Stimulated activated CD4-positive, alpha-beta T cell treated with anti-CD3 and anti-CD28 coated beads, Interleukin-4, amount 100 ng/mL, for 24 hours (primary cell): ENCODE results near the gene CYSRT1.

ENCODE experiments used
- DNase-seq: peaks from one replicate; pipeline ENCODE4 v3.0.0-alpha.2; 2020

The CYSRT1 gene

DNA sequence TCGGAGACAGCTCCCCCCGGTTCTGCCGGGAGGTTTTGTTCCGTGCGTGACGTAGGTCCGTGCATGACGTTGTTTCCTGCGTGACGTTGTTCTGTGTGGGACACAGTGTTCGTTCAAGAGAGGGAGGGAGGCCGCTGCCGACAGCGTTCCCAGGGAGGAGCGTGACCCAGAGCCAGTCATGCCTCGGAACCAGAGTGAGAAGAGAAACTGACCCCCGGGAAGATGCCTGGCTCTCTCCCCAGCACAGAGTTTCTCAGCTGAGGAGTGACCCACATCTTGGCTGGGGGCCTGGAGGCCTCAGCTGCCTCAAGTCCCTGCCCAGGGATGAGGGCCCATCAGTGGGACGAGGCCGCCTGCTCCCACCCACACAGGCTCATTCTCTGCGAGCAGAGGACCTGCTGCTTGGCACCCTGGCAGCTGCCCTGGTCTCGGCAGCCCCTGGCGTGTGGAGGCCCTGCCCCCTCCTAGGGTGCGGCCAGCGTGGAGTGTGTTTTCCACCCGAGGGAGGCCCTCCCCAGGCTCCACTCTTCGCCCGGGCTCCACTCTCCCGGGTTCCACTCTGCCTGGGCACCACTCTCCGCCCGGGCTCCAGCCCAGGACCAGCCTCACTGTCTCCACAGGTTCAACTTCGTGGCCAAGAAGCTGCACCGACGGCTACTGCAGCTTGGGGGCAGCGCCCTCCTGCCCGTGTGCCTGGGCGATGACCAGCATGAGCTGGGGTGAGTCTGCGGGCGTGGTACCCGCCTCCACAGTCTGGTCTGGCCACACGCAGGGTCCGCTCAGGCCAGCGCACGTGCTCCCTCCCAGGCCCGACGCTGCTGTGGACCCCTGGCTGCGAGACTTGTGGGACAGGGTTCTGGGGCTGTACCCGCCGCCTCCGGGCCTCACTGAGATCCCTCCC is 11.6 kb upstream of the CYSRT1 start:
- no peak for DNase-seq

- DNase-seq = no peak
Observed at GRCh38 chr9:137214620-137215019, 10.4 kb upstream of the CYSRT1 start.

- no peak for DNase-seq
Observed at GRCh38 chr9:137215196-137215986, 9.6 kb upstream of the CYSRT1 start.

- DNase-seq = no peak
Observed at GRCh38 chr9:137216188-137216965, 8.6 kb upstream of the CYSRT1 start.

DNA sequence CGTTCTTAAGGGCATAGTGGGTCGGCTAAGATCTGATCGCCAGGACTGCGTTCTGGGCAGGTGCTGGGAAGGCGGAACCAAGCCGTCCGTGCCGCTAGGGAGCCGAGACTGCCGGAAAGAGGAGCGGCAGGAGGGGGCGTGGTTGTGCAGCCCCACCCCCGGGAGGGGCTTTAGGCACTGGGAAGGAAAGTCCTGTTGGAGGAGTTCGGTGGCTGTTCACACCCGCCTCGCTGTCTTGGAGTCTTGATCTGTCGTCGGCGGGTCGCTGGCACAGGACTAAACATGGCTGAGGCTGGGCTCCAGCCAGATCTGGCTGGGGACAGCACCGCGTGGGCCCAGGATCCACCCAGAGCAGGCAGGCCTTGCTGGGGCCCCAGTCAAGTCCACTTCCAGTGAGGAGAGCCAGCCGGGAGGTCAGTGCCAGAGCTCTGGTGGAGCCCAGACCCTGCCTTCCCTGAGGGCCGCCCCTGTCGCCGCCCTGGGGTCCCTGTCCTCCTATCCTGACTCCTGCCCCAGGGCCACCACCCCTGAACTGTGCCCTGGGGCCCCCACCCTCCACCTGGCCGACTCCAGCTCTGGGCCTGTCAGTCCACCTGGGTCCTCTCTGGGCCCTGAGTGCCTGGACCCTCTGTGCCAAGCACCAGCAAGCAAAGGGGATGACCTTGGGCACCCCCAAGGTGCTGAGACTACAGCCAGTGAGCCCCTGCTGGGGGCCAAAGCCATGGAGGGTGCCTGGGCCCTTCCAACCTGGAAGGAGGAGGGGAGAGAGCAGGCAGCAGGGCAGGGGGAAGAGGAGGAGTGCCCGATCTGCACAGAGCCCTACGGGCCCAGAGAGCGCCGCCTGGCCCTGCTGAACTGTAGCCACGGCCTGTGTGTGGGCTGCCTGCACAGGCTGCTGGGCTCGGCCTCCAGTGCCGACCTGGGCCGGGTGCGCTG is 7.4 kb upstream of the CYSRT1 start:
- DNase-seq = no peak

DNA sequence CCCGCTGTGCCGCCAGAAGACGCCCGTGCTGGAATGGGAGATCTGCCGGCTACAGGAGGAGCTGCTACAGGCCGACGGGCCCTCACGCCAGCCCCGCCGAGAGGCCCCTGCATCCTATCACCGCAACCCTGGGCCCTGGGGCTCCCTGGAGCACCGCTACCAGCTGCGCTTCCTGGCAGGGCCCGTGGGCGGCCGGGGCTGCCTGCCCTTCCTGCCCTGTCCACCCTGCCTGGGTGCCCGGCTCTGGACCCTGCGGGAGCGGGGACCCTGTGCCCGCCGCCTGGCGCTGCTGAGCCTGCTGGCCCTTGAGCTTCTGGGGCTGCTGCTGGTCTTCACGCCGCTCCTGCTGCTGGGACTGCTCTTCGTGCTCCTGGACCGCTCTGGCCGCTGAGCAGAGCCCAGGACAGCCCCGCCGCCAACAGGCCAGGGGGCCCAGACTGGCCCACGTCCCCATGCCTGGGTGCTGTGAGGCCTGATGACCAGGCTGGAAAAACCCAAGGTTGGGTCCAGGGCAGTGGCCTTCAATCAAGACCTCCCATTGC is 6.7 kb upstream of the CYSRT1 start:
- no peak for DNase-seq

DNA sequence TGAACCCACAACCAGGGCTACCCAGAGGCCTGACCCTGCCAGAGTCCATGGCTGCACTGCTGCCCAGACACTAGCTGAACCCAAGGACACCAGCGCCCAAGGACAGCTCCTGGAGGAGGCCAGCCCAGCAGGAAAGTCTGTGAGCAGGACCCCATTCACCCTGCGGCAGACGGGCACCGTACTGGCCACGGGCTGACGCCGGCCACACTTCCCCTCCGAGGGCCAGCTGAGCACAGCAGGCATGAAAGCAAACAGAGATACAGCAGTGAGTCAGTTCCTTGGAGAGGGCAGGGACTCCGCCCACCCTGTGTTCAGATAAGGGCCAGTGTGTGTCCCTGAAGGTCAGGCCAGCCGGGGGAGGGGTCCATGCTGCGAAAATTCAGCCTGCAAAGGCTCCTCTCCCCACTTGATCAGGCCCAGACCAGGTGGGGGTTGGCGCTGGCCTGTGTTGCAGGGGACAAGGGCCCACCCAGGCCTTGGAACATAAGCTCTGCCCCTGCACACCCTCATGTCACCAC is 6.2 kb upstream of the CYSRT1 start:
- DNase-seq = no peak

- DNase-seq = no peak
Observed at GRCh38 chr9:137219757-137220316, 5.1 kb upstream of the CYSRT1 start.

- DNase-seq = no peak
Observed at GRCh38 chr9:137220317-137221094, 4.5 kb upstream of the CYSRT1 start.

- no peak for DNase-seq
Observed at GRCh38 chr9:137221095-137221505, 3.9 kb upstream of the CYSRT1 start.

DNA sequence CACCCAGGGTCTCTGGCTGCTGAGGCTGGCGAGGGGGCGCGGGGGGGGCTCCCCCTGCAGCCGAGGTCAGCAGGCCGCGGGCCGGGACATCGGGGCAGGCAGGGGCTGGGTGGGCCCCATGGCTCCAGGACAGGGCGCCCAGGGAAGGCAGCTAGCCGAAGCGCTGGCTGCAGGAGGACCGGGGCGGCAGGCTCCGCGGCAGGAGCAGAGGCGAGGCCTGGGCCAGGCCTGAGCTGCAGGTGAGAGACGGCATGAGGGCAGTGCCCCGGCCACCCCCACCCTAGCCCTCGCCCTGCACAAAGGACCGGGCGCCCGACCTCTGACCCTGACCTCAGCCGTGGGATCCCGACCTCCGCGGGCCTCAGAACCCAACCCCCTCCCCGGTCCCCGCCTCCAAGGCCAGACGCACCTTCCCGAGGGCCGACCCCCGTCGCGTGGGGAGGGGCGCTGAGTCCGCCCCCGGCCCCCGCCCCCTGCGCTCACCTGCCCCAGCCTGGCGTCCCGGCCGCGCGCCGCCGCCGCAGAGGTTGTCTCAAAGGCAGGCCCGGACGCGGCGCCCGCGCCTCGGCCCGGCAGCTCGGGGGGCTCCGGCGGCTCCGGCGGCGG is 3.4 kb upstream of the CYSRT1 start:
- DNase-seq = no peak

DNA sequence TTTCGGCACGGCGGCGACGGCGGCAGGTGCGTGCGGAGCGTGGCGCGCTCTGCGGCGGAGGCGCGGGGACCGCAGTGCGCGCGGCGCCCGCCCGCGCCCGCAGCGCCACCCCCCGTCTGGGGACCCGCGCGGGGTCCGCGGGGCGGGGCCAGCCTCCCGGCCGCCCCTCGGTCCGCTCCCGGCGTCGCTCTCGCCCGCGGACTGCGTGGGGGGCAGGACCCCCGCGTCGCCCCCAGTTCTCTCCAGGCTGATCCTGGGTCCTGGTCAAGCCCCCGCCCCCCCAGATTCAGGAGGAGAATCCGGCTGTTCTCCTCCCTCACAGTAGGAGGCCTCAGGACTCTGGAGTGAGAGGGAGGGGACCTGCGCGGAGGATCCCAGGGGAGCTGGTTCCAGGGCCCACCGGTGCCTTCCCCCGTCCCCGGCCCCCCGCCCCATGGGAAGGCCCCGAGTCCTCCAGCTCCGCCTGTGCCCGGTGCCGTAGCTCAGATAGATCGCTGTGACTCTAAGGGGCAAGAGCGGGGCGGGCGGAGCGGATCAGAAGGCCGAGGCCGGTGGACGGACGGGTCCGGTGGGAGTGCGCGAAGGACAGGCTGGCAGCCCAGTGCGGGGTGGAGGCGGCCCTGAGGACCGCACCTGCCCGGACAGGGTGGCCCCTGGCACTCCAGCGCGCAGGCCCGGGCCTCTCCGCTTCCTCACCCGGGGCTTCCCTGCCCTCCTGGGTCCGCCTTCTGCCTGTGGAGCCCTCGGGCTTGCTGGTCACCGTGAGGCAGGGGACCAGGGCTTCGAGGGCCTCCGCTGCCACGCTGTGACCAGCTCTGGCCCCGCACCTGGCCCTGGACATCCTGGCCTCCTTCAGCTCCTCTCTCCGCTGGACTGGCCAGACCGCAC is 2.5 kb upstream of the CYSRT1 start, which contains the start of gene RNF208:
Gene RNF208, minus strand, starts transcription at position 51 of the 888 bp plus-strand sequence. CDS start 1,028 bp downstream, outside the sequence.
- no peak for DNase-seq

DNA sequence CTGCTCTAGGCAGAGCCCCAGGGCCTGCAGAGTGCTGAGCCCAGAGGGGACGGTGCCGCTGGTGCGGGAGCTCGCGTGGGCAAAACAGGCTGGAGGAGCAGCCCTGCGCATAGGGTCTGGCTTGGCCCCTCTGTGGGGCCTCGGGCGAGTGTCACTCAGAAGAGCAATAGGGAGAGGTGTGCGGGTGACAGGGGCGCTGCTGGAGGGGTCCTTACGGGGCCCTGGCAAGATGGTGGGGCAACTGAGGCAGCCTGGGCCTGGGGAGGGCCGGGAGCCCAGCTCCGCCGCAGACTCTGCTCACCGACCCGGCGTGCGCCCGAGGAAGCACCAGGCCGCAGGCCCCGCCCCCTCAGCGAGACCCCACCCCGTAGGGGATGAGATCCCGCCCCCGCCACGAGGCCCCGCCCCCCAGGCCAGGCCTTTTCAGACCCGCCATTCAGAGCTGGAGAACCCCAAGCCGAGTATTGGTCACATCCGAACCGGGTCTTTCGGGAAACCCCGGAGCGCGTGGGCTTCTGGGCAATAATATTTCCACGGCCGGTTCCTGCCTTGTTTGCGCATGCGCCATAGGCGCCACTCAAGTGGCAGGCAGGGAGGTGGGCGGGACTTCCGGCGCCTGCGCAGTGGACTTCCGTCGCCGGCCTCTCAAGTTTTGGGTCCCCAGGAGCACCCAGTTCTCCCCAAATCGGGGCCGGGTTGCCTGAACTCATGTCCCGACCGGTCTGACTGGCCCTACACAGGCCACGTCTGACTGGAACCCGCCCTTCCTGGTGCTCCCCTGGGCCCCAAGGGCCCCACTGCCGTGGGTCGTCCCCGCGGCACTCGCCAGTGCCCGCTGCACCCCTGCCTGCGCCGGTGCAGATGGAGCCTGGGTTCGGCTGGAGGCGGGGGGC is 1.6 kb upstream of the CYSRT1 start:
- DNase-seq = peak; percentile 99

- DNase-seq = no peak
Observed at GRCh38 chr9:137225699-137226331, 841 bp downstream of the CYSRT1 start.

GRCh38 chr9:137226338-137227053 is 1.5 kb downstream of the CYSRT1 start:
- DNase-seq = no peak
